Measurements from ENCODE around the gene SART1.

Gene SART1

GRCh38 chr11:66012946-66013761 is 51.6 kb downstream of the SART1 start:
- Histone ChIP-seq H3K27ac (ENCODE audit: low read depth, low read length) (no peak overlapping the region), H3K9me3 (ENCODE audit: control insufficient read depth in 5 of 5, low read length in 5 of 5) (no peaks in the 10 kb centered on the region), H3K9ac (ENCODE audit: low read length in 5 of 5) (no peak overlapping the region), H3K4me3 (ENCODE audit: low read depth in 1 of 5, low read length in 5 of 5) (no peak overlapping the region), H3K36me3 (ENCODE audit: control insufficient read depth in 5 of 5, insufficient read depth in 5 of 5, low read length in 5 of 5) (no peaks in the 10 kb centered on the region), H3K4me1 (ENCODE audit: control insufficient read depth in 5 of 5, insufficient read depth in 5 of 5, low read length in 5 of 5) (peaks cover 0 to 36% (median 17%) of the 10 kb centered on the region in 5 donors), H3K27me3 (ENCODE audit: control insufficient read depth in 5 of 5, insufficient read depth in 4 of 5, low read length in 5 of 5) (peaks cover 9 to 28% (median 23%) of the 10 kb centered on the region in 5 donors)

- Histone ChIP-seq H3K4me1 (ENCODE audit: control insufficient read depth in 5 of 5, insufficient read depth in 5 of 5, low read length in 5 of 5) (peaks cover 0 to 36% (median 17%) of the 10 kb centered on the region in 5 donors), H3K36me3 (ENCODE audit: control insufficient read depth in 5 of 5, insufficient read depth in 5 of 5, low read length in 5 of 5) (no peaks in the 10 kb centered on the region), H3K9me3 (ENCODE audit: control insufficient read depth in 5 of 5, low read length in 5 of 5) (no peaks in the 10 kb centered on the region), H3K27me3 (ENCODE audit: control insufficient read depth in 5 of 5, insufficient read depth in 4 of 5, low read length in 5 of 5) (peaks cover 9 to 28% (median 23%) of the 10 kb centered on the region in 5 donors), H3K9ac (ENCODE audit: low read length in 5 of 5) (no peak overlapping the region), H3K27ac (ENCODE audit: low read depth, low read length) (no peak overlapping the region), H3K4me3 (ENCODE audit: low read depth in 1 of 5, low read length in 5 of 5) (no peak overlapping the region)
These were observed 52.2 kb downstream of the SART1 start for GRCh38 chr11:66013762-66014100.

- H3K36me3 ChIP-seq (ENCODE audit: control insufficient read depth in 5 of 5, insufficient read depth in 5 of 5, low read length in 5 of 5) = no peaks in the 10 kb centered on the region
- no peak overlapping the region for H3K27ac ChIP-seq (ENCODE audit: low read depth, low read length)
- peak overlapping the region in 2 of 5 donors; percentile 16 to 26 for H3K9ac ChIP-seq (ENCODE audit: low read length in 5 of 5)
- peaks cover 0 to 36% (median 17%) of the 10 kb centered on the region in 5 donors for H3K4me1 ChIP-seq (ENCODE audit: control insufficient read depth in 5 of 5, insufficient read depth in 5 of 5, low read length in 5 of 5)
- peaks cover 9 to 28% (median 23%) of the 10 kb centered on the region in 5 donors for H3K27me3 ChIP-seq (ENCODE audit: control insufficient read depth in 5 of 5, insufficient read depth in 4 of 5, low read length in 5 of 5)
- no peaks in the 10 kb centered on the region for H3K9me3 ChIP-seq (ENCODE audit: control insufficient read depth in 5 of 5, low read length in 5 of 5)
- no peak overlapping the region for H3K4me3 ChIP-seq (ENCODE audit: low read depth in 1 of 5, low read length in 5 of 5)
These were observed 53.4 kb downstream of the SART1 start for GRCh38 chr11:66014804-66015453.

- H3K27ac ChIP-seq (ENCODE audit: low read depth, low read length) = no peak overlapping the region
- no peaks in the 10 kb centered on the region for H3K9me3 ChIP-seq (ENCODE audit: control insufficient read depth in 5 of 5, low read length in 5 of 5)
- peaks cover 0 to 36% (median 17%) of the 10 kb centered on the region in 5 donors for H3K4me1 ChIP-seq (ENCODE audit: control insufficient read depth in 5 of 5, insufficient read depth in 5 of 5, low read length in 5 of 5)
- H3K4me3 ChIP-seq (ENCODE audit: low read depth in 1 of 5, low read length in 5 of 5) = no peak overlapping the region
- H3K27me3 ChIP-seq (ENCODE audit: control insufficient read depth in 5 of 5, insufficient read depth in 4 of 5, low read length in 5 of 5) = peaks cover 9 to 28% (median 23%) of the 10 kb centered on the region in 5 donors
- peak overlapping the region in 1 of 5 donors; percentile 26 for H3K9ac ChIP-seq (ENCODE audit: low read length in 5 of 5)
- no peaks in the 10 kb centered on the region for H3K36me3 ChIP-seq (ENCODE audit: control insufficient read depth in 5 of 5, insufficient read depth in 5 of 5, low read length in 5 of 5)
These were observed 53.9 kb downstream of the SART1 start for GRCh38 chr11:66015454-66015881.

GRCh38 chr11:66015936-66016792 is 54.6 kb downstream of the SART1 start:
- no peak overlapping the region for H3K9ac ChIP-seq (ENCODE audit: low read length in 5 of 5)
- H3K4me3 ChIP-seq (ENCODE audit: low read depth in 1 of 5, low read length in 5 of 5) = no peak overlapping the region
- H3K9me3 ChIP-seq (ENCODE audit: control insufficient read depth in 5 of 5, low read length in 5 of 5) = no peaks in the 10 kb centered on the region
- H3K27ac ChIP-seq (ENCODE audit: low read depth, low read length) = no peak overlapping the region
- no peaks in the 10 kb centered on the region for H3K36me3 ChIP-seq (ENCODE audit: control insufficient read depth in 5 of 5, insufficient read depth in 5 of 5, low read length in 5 of 5)
- H3K27me3 ChIP-seq (ENCODE audit: control insufficient read depth in 5 of 5, insufficient read depth in 4 of 5, low read length in 5 of 5) = peaks cover 9 to 26% (median 23%) of the 10 kb centered on the region in 5 donors
- H3K4me1 ChIP-seq (ENCODE audit: control insufficient read depth in 5 of 5, insufficient read depth in 5 of 5, low read length in 5 of 5) = peaks cover 0 to 36% (median 17%) of the 10 kb centered on the region in 5 donors

- H3K9ac ChIP-seq (ENCODE audit: low read length in 5 of 5) = no peak overlapping the region
- peaks cover 6 to 19% (median 17%) of the 10 kb centered on the region in 5 donors for H3K27me3 ChIP-seq (ENCODE audit: control insufficient read depth in 5 of 5, insufficient read depth in 4 of 5, low read length in 5 of 5)
- H3K36me3 ChIP-seq (ENCODE audit: control insufficient read depth in 5 of 5, insufficient read depth in 5 of 5, low read length in 5 of 5) = no peaks in the 10 kb centered on the region
- no peak overlapping the region for H3K27ac ChIP-seq (ENCODE audit: low read depth, low read length)
- no peaks in the 10 kb centered on the region for H3K9me3 ChIP-seq (ENCODE audit: control insufficient read depth in 5 of 5, low read length in 5 of 5)
- no peak overlapping the region for H3K4me3 ChIP-seq (ENCODE audit: low read depth in 1 of 5, low read length in 5 of 5)
- peaks cover 0 to 34% (median 17%) of the 10 kb centered on the region in 5 donors for H3K4me1 ChIP-seq (ENCODE audit: control insufficient read depth in 5 of 5, insufficient read depth in 5 of 5, low read length in 5 of 5)
These were observed 55.3 kb downstream of the SART1 start for GRCh38 chr11:66016793-66017177.

- H3K4me1 ChIP-seq (ENCODE audit: control insufficient read depth in 5 of 5, insufficient read depth in 5 of 5, low read length in 5 of 5) = peaks cover 0 to 34% (median 14%) of the 10 kb centered on the region in 5 donors
- no peak overlapping the region for H3K9ac ChIP-seq (ENCODE audit: low read length in 5 of 5)
- peaks cover 1 to 14% (median 11%) of the 10 kb centered on the region in 5 donors for H3K27me3 ChIP-seq (ENCODE audit: control insufficient read depth in 5 of 5, insufficient read depth in 4 of 5, low read length in 5 of 5)
- H3K36me3 ChIP-seq (ENCODE audit: control insufficient read depth in 5 of 5, insufficient read depth in 5 of 5, low read length in 5 of 5) = no peaks in the 10 kb centered on the region
- H3K9me3 ChIP-seq (ENCODE audit: control insufficient read depth in 5 of 5, low read length in 5 of 5) = no peaks in the 10 kb centered on the region
- H3K4me3 ChIP-seq (ENCODE audit: low read depth in 1 of 5, low read length in 5 of 5) = no peak overlapping the region
- no peak overlapping the region for H3K27ac ChIP-seq (ENCODE audit: low read depth, low read length)
These were observed 55.8 kb downstream of the SART1 start for GRCh38 chr11:66017321-66017720.

GRCh38 chr11:66020212-66020611 is 58.7 kb downstream of the SART1 start:
- Histone ChIP-seq H3K4me3 (ENCODE audit: low read depth in 1 of 5, low read length in 5 of 5) (no peak overlapping the region), H3K27me3 (ENCODE audit: control insufficient read depth in 5 of 5, insufficient read depth in 4 of 5, low read length in 5 of 5) (peaks cover 0 to 5% (median 3%) of the 10 kb centered on the region in 5 donors), H3K36me3 (ENCODE audit: control insufficient read depth in 5 of 5, insufficient read depth in 5 of 5, low read length in 5 of 5) (no peaks in the 10 kb centered on the region), H3K9ac (ENCODE audit: low read length in 5 of 5) (no peak overlapping the region), H3K4me1 (ENCODE audit: control insufficient read depth in 5 of 5, insufficient read depth in 5 of 5, low read length in 5 of 5) (peaks cover 1 to 31% (median 15%) of the 10 kb centered on the region in 5 donors), H3K9me3 (ENCODE audit: control insufficient read depth in 5 of 5, low read length in 5 of 5) (no peaks in the 10 kb centered on the region), H3K27ac (ENCODE audit: low read depth, low read length) (no peak overlapping the region)

- Histone ChIP-seq H3K9ac (ENCODE audit: low read length in 5 of 5) (no peak overlapping the region), H3K36me3 (ENCODE audit: control insufficient read depth in 5 of 5, insufficient read depth in 5 of 5, low read length in 5 of 5) (no peaks in the 10 kb centered on the region), H3K27ac (ENCODE audit: low read depth, low read length) (no peak overlapping the region), H3K4me1 (ENCODE audit: control insufficient read depth in 5 of 5, insufficient read depth in 5 of 5, low read length in 5 of 5) (peaks cover 2 to 26% (median 9%) of the 10 kb centered on the region in 5 donors), H3K4me3 (ENCODE audit: low read depth in 1 of 5, low read length in 5 of 5) (no peak overlapping the region), H3K27me3 (ENCODE audit: control insufficient read depth in 5 of 5, insufficient read depth in 4 of 5, low read length in 5 of 5) (peaks cover 0 to 5% (median 3%) of the 10 kb centered on the region in 5 donors), H3K9me3 (ENCODE audit: control insufficient read depth in 5 of 5, low read length in 5 of 5) (no peaks in the 10 kb centered on the region)
These were observed 59.3 kb downstream of the SART1 start for GRCh38 chr11:66020618-66021357.

Data from subcutaneous abdominal adipose tissue (tissue), 5 donors.